Kidney epithelial cell (primary cell): ENCODE measurements around the gene PKP2. TPM values are rescaled to one million over a fixed set of nuclear protein-coding genes. Genes with fewer than 3 reads are reported as not detected.

Experiments
- DNase-seq: peaks from one replicate; pipeline ENCODE4 v3.0.0-alpha.2; 2010; ENCODE audit warnings: low read depth
- H3K27me3 ChIP-seq: 2 replicates; pipeline ENCODE4 v1.6.0; 2011; ENCODE audit warnings: low read length; ENCODE audit not compliant: control insufficient read depth, insufficient read depth
- H3K36me3 ChIP-seq: 2 replicates; pipeline ENCODE4 v1.5.1; 2011; ENCODE audit warnings: low read length; ENCODE audit not compliant: control insufficient read depth, insufficient read depth
- H3K4me3 ChIP-seq: 2 replicates; pipeline ENCODE4 v1.5.1; 2011; ENCODE audit warnings: low read depth, mild to moderate bottlenecking, control low read depth, low read length
- total RNA-seq: library from RNA; depleted of rRNA; stranded (reverse); fragments of >200 nt; gene quantifications from 2 replicates; pipeline ENCODE4 v1.2.3, GENCODE V29; 2015
- TF ChIP-seq, protein P1 (sequence below): IDR thresholded peaks from 2 replicates; pipeline ENCODE4 v1.5.1; 2011; ENCODE audit warnings: mild to moderate bottlenecking, moderate library complexity, low read length, control low read depth, inconsistent platforms; ENCODE audit not compliant: insufficient read depth, poor library complexity, severe bottlenecking

Gene PKP2
- 15.0 and 19.6 TPM in 2 replicates for total RNA-seq

- TF ChIP-seq, protein P1, sequence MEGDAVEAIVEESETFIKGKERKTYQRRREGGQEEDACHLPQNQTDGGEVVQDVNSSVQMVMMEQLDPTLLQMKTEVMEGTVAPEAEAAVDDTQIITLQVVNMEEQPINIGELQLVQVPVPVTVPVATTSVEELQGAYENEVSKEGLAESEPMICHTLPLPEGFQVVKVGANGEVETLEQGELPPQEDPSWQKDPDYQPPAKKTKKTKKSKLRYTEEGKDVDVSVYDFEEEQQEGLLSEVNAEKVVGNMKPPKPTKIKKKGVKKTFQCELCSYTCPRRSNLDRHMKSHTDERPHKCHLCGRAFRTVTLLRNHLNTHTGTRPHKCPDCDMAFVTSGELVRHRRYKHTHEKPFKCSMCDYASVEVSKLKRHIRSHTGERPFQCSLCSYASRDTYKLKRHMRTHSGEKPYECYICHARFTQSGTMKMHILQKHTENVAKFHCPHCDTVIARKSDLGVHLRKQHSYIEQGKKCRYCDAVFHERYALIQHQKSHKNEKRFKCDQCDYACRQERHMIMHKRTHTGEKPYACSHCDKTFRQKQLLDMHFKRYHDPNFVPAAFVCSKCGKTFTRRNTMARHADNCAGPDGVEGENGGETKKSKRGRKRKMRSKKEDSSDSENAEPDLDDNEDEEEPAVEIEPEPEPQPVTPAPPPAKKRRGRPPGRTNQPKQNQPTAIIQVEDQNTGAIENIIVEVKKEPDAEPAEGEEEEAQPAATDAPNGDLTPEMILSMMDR: no peak
- no peak for DNase-seq
Observed at GRCh38 chr12:32896432-32897280, at the start of gene PKP2. Gene PKP2, minus strand, starts transcription at chr12:32896777. Its CDS starts 46 bp downstream, at chr12:32896731.

GRCh38 chr12:32944195-32944594 lies 47.6 kb upstream of the PKP2 start:
- H3K36me3 ChIP-seq: no peaks in the 10 kb centered on the region
- no peak overlapping the region for H3K4me3 ChIP-seq
- no peak for DNase-seq
- H3K27me3 ChIP-seq: no peaks in the 10 kb centered on the region
- TF ChIP-seq, protein P1: no peak

More at GRCh38 chr12:32896432-32897280, at the start of gene PKP2:
- Histone ChIP-seq H3K36me3 (no peaks in the 10 kb centered on the region), H3K4me3 (peak within 1 kb of the TSS; percentile 65), H3K27me3 (no peaks in the 10 kb centered on the region)

DNA sequence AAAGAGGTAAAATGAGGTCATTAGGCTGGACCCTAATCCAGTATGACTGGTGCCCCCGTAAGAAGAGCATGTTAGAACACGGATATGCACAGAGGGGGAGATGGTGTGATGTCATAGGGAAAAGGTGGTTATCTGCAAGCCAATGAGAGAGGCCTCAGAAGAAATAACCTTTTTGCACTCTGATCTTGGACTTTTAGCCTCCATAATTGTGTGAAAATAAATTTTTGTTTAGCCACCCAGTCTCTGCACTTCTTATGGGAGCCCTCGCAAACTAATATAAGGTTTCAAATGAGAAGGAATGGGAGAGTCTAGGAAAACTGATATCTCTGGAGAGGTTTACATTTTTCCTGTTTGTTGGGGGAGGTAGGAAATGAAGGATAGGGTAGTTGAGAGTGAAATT lies 43.2 kb upstream of the PKP2 start:
- no peak for DNase-seq
- no peaks in the 10 kb centered on the region for H3K27me3 ChIP-seq
- H3K36me3 ChIP-seq: no peaks in the 10 kb centered on the region
- H3K4me3 ChIP-seq: no peak overlapping the region
- TF ChIP-seq, protein P1: no peak

DNA sequence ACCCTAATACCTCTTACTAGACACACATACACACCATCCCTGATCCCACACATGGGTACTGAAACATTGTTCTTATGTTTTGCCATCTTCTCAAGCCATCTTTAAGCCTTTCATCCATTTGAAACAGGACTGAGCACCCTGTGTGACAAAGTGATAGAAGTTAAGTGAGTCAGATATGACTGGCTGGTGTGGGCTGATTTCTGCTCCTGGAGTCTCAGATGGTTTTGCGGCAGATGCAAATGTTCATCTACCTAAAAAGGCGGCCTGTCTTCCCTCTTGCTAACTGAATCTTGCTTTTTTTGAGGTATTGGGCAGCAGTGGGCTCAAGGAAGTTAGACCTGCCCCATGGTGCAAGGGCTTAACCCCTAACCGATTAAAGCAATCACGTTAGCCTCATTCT lies 30.4 kb upstream of the PKP2 start:
- no peaks in the 10 kb centered on the region for H3K27me3 ChIP-seq
- no peak for DNase-seq
- TF ChIP-seq, protein P1: no peak
- H3K4me3 ChIP-seq: no peak overlapping the region
- H3K36me3 ChIP-seq: no peaks in the 10 kb centered on the region

GRCh38 chr12:32926356-32926755 lies 29.8 kb upstream of the PKP2 start:
- Histone ChIP-seq H3K36me3 (no peaks in the 10 kb centered on the region), H3K4me3 (no peak overlapping the region), H3K27me3 (no peaks in the 10 kb centered on the region)
- no peak for DNase-seq
- TF ChIP-seq, protein P1: no peak
